Thoracic aorta (tissue), 2 donors: ENCODE data around the gene OR7A5. TPM values are rescaled to one million over a fixed set of nuclear protein-coding genes. Genes with fewer than 3 reads are reported as not detected.

Experiments
- total RNA-seq, 2 donors: library from RNA; depleted of rRNA; stranded (reverse); fragments of >200 nt; gene quantifications; one replicate each; pipeline versions ENCODE4 v1.1.0 to v1.2.3, GENCODE V29; 2016

The OR7A5 gene
- total RNA-seq, 2 donors from 2014 or later: not detected

Other genes starting within 250 kb of the OR7A5 start
- gene ADGRE3, start 160.3 kb downstream of the OR7A5 start, total RNA-seq: not detected
- 10 to 100 TPM; 57.1 to 59.0 TPM for gene ZNF333, start 145.1 kb downstream of the OR7A5 start, total RNA-seq
- gene ADGRE2, start 56.6 kb downstream of the OR7A5 start, total RNA-seq: 1 to 10 TPM; 8.3 to 9.9 TPM
- not detected for gene OR7C1, start within 50 bp of the OR7A5 start, total RNA-seq
- not detected for gene OR7A10, start 13.7 kb upstream of the OR7A5 start, total RNA-seq
- gene OR7A17, start 50.9 kb upstream of the OR7A5 start, total RNA-seq: not detected
- gene OR7C2, start 106.3 kb upstream of the OR7A5 start, total RNA-seq: not detected
- not detected for gene SLC1A6, start 144.7 kb upstream of the OR7A5 start, total RNA-seq
- under 1 TPM in 1 of 2 donors, not detected in 1; 0.54 TPM for gene CASP14, start 214.3 kb upstream of the OR7A5 start, total RNA-seq
- gene OR1I1, start 247.0 kb upstream of the OR7A5 start, total RNA-seq: not detected